Smooth muscle cell (in vitro differentiated cells): ENCODE data around the gene PLEKHM3. TPM values are rescaled to one million over a fixed set of nuclear protein-coding genes. Genes with fewer than 3 reads are reported as not detected.

Experiments
- DNase-seq: peaks from one replicate; lab custom pipeline; 2025; ENCODE audit not compliant: unreplicated experiment; lab: John Stamatoyannopoulos, UW
- H2AFZ ChIP-seq: fragments of 200-600 bp; sonication (generic); 2 replicates; pipeline ENCODE4 v1.6.0; 2016; ENCODE audit warnings: antibody characterized with exemption, low read depth, mild to moderate bottlenecking
- H3F3A ChIP-seq: fragments of 200-600 bp; sonication (generic); 2 replicates; pipeline ENCODE4 v1.6.0; 2017; ENCODE audit warnings: antibody characterized with exemption, low read depth
- H3K27ac ChIP-seq: fragments of 200-600 bp; sonication (generic); 2 replicates; pipeline ENCODE4 v1.5.1; 2016; ENCODE audit warnings: low read depth, mild to moderate bottlenecking
- H3K27me3 ChIP-seq: fragments of 200-600 bp; sonication (generic); 2 replicates; pipeline ENCODE4 v1.6.1; 2016; ENCODE audit warnings: low read depth, mild to moderate bottlenecking
- H3K36me3 ChIP-seq: fragments of 200-600 bp; sonication (generic); 2 replicates; pipeline ENCODE4 v1.5.1; 2016; ENCODE audit warnings: low read depth
- H3K4me1 ChIP-seq: fragments of 200-600 bp; sonication (generic); 2 replicates; pipeline ENCODE4 v1.5.1; 2016; ENCODE audit warnings: low read depth
- H3K4me2 ChIP-seq: fragments of 200-600 bp; sonication (generic); 2 replicates; pipeline ENCODE4 v1.6.0; 2016; ENCODE audit warnings: mild to moderate bottlenecking
- H3K4me3 ChIP-seq: fragments of 200-600 bp; sonication (generic); 2 replicates; pipeline ENCODE4 v1.5.1; 2016; ENCODE audit warnings: mild to moderate bottlenecking
- H3K79me2 ChIP-seq: fragments of 200-600 bp; sonication (generic); 2 replicates; pipeline ENCODE4 v1.6.0; 2016; ENCODE audit warnings: low read depth, mild to moderate bottlenecking
- H3K9ac ChIP-seq: fragments of 200-600 bp; sonication (generic); 2 replicates; pipeline ENCODE4 v1.6.0; 2016; ENCODE audit warnings: low read depth
- H3K9me3 ChIP-seq: fragments of 200-600 bp; sonication (generic); replicated peaks from 2 replicates; pipeline ENCODE4 v1.5.1; 2016; ENCODE audit warnings: low read depth
- H4K20me1 ChIP-seq: fragments of 200-600 bp; sonication (generic); 2 replicates; pipeline ENCODE4 v1.6.0; 2016; ENCODE audit warnings: low read depth
- CTCF ChIP-seq: fragments of 200-600 bp; sonication (generic); IDR thresholded peaks from 2 replicates; pipeline ENCODE4 v1.5.1; 2017; ENCODE audit warnings: borderline replicate concordance, mild to moderate bottlenecking, antibody characterized with exemption; ENCODE audit not compliant: insufficient read depth, poor library complexity, severe bottlenecking
- WGBS: methylation state at CpG from one replicate; pipeline ENCODE4 v1.1.7; 2016; ENCODE audit warnings: low lambda C conversion rate; 5-methylcytosine and 5-hydroxymethylcytosine counted together
- polyA plus RNA-seq: library from polyadenylated mRNA; unstranded; fragments of >200 nt; fragmentation: Nextera tagmentation; extraction: Ambion mirVana; gene quantifications from 2 replicates; pipeline ENCODE4 v1.2.1, GENCODE V29; 2016
- total RNA-seq: library from RNA; depleted of rRNA; stranded (reverse); fragments of >200 nt; gene quantifications from 2 replicates; pipeline ENCODE4 v1.2.3, GENCODE V29; 2014

PLEKHM3 gene
- total and polyA plus RNA-seq, 2 experiments from 2014 or later = 3.8 to 10.3 TPM

GRCh38 chr2:207896525-207897285 lies 128.6 kb downstream of the PLEKHM3 start:
- no peaks in the 10 kb centered on the region for H3K9me3 ChIP-seq
- no peak for DNase-seq
- no peak overlapping the region for H3K9ac ChIP-seq
- TF ChIP-seq CTCF = peak; percentile 9
- H3K79me2 ChIP-seq = no peaks in the 10 kb centered on the region
- no peak overlapping the region for H3K4me2 ChIP-seq
- H4K20me1 ChIP-seq = no peaks in the 10 kb centered on the region
- H3F3A ChIP-seq = no peaks in the 10 kb centered on the region
- no peak overlapping the region for H3K27ac ChIP-seq
- WGBS = 70% methylated on average over 6 of the region's 6 CpGs
- H2AFZ ChIP-seq = no peak overlapping the region
- H3K4me3 ChIP-seq = no peak overlapping the region
- no peaks in the 10 kb centered on the region for H3K27me3 ChIP-seq
- H3K4me1 ChIP-seq = peaks cover 84% of the 10 kb centered on the region
- no peaks in the 10 kb centered on the region for H3K36me3 ChIP-seq

- Histone ChIP-seq H3K4me1 (peaks cover 72% of the 10 kb centered on the region), H3K27me3 (no peaks in the 10 kb centered on the region), H3F3A (no peaks in the 10 kb centered on the region), H3K4me3 (no peak overlapping the region), H2AFZ (no peak overlapping the region), H3K36me3 (no peaks in the 10 kb centered on the region), H4K20me1 (no peaks in the 10 kb centered on the region), H3K27ac (no peak overlapping the region), H3K4me2 (no peak overlapping the region), H3K9ac (no peak overlapping the region), H3K9me3 (no peaks in the 10 kb centered on the region), H3K79me2 (no peaks in the 10 kb centered on the region)
- no peak for DNase-seq
- no peak for TF ChIP-seq CTCF
- WGBS = 89% methylated on average over 5 of the region's 5 CpGs
Observed at GRCh38 chr2:207895274-207895860, 130.0 kb downstream of the PLEKHM3 start.

GRCh38 chr2:207892716-207893402 lies 132.5 kb downstream of the PLEKHM3 start:
- Histone ChIP-seq H3K9me3 (no peaks in the 10 kb centered on the region), H3F3A (no peaks in the 10 kb centered on the region), H3K27ac (no peak overlapping the region), H2AFZ (no peak overlapping the region), H3K9ac (no peak overlapping the region), H4K20me1 (no peaks in the 10 kb centered on the region), H3K79me2 (no peaks in the 10 kb centered on the region), H3K36me3 (no peaks in the 10 kb centered on the region), H3K4me3 (no peak overlapping the region), H3K27me3 (no peaks in the 10 kb centered on the region), H3K4me1 (peaks cover 61% of the 10 kb centered on the region), H3K4me2 (no peak overlapping the region)
- DNase-seq = no peak
- no peak for TF ChIP-seq CTCF
- WGBS = 73% methylated on average over 7 of the region's 7 CpGs
